Stomach (tissue), 9 donors: Measurements from ENCODE around the gene PCDHA6. TPM values are rescaled to one million over a fixed set of nuclear protein-coding genes. Genes with fewer than 3 reads are reported as not detected.
"Not testable (repeated sequence)": the region's sequence is repeated elsewhere in the genome, so short reads cannot be mapped to it uniquely, and the experiment has no call there.

Experiments
- DNase-seq, 2 donors: peaks; one replicate each; pipeline versions ENCODE4 v3.0.0 to v3.0.0-alpha.2; 2013 to 2019
- H3K27ac ChIP-seq, 5 donors: fragments of 200-600 bp in 4 of 5; sonication (generic) in 4 of 5; one replicate each; pipeline ENCODE4 v1.5.1; 2013 to 2019; ENCODE audit warnings: mild to moderate bottlenecking in 1 of 5, moderate library complexity in 1 of 5
- H3K27me3 ChIP-seq, 3 donors: fragments of 200-600 bp; sonication (generic); one replicate each; pipeline ENCODE4 v1.5.1; 2017 to 2019; ENCODE audit warnings: mixed run types in 1 of 3
- H3K36me3 ChIP-seq, 4 donors: fragments of 200-600 bp; sonication (generic); 1 replicate in 3 of 4; 2 replicates in 1 of 4; pipeline ENCODE4 v1.5.1; 2016 to 2019
- H3K4me1 ChIP-seq, 4 donors: fragments of 200-600 bp; sonication (generic); one replicate each; pipeline ENCODE4 v1.5.1; 2016 to 2019
- H3K4me3 ChIP-seq, 4 donors: fragments of 200-600 bp; sonication (generic) in 3 of 4; one replicate each; pipeline ENCODE4 v1.5.1; 2016 to 2019; ENCODE audit warnings: mild to moderate bottlenecking in 1 of 4
- H3K9me3 ChIP-seq, 4 donors: fragments of 200-600 bp; sonication (generic); one replicate each; pipeline ENCODE4 v1.5.1; 2016 to 2019
- EP300 ChIP-seq: sonication (generic); formaldehyde crosslinking; IDR thresholded peaks from one replicate; pipeline ENCODE4 v1.6.1; 2017; ENCODE audit warnings: antibody characterized with exemption
- POLR2A ChIP-seq, 4 donors: fragments of 450-650 bp; IDR thresholded peaks; one replicate each; pipeline ENCODE4 v1.6.1; 2016; ENCODE audit warnings: antibody characterized with exemption in 4 of 4, control low read depth in 2 of 4, mild to moderate bottlenecking in 1 of 4, moderate library complexity in 1 of 4
- POLR2AphosphoS5 ChIP-seq, 3 donors: sonication (generic); formaldehyde crosslinking; IDR thresholded peaks; one replicate each; pipeline ENCODE4 v1.6.1; 2016; ENCODE audit warnings: antibody characterized with exemption in 3 of 3
- WGBS, 5 donors: extraction: QIAGEN DNeasy Blood & Tissue Kit in 3 of 5; methylation state at CpG; one replicate each; pipeline versions ENCODE4 v1.1.5 to v1.1.7; 2013 to 2018; 5-methylcytosine and 5-hydroxymethylcytosine counted together
- intact Hi-C: fragments of 100-400 bp; cut with DNase I; formaldehyde crosslinking; loops from one replicate; pipeline ENCODE4 v1.15.1; 2023; ENCODE audit warnings: low total_unique reads
- polyA plus RNA-seq, 3 donors: library from polyadenylated mRNA; stranded (reverse); fragments of 200-250 nt; gene quantifications; one replicate each; pipeline ENCODE4 v1.2.3, GENCODE V29; 2013
- total RNA-seq, 5 donors: library from RNA; depleted of rRNA; stranded (reverse); fragments of >200 nt; gene quantifications; one replicate each; pipeline versions ENCODE4 v1.1.0 to v1.2.3, GENCODE V29; 2014 to 2016
- TF ChIP-seq, protein P1 (sequence below), 7 experiments: fragments of 450-650 bp in 4 of 7; fragments of 200-600 bp in 3 of 7; sonication (generic) in 3 of 7; IDR thresholded peaks; one replicate each; pipeline ENCODE4 v1.5.1; 2016 to 2019; ENCODE audit warnings: antibody characterized with exemption in 7 of 7, control low read depth in 2 of 7, mild to moderate bottlenecking in 1 of 7
- donor health status: healthy with polysubstance abuse.
- donor health status: Bipolar disorder and iron deficiency.
- donor health status: healthy.

Gene PCDHA6
- total and polyA plus RNA-seq, 8 donors = 0.06 to 1.2 (median 0.18) TPM; not detected in 3

DNA sequence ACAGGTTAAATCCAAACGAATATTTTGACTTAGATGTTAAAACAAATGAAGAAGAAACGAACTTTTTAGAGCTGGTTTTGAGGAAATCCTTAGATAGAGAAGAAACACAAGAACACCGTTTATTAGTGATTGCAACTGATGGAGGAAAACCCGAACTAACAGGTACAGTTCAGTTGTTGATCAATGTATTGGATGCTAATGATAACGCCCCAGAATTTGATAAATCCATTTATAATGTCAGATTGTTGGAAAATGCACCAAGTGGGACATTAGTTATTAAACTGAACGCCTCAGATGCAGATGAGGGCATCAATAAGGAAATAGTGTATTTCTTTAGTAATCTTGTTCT, 5.5 kb upstream of the PCDHA6 start:
- no peak for DNase-seq
- Histone ChIP-seq H3K36me3 (no peaks in the 10 kb centered on the region), H3K4me1 (no peaks in the 10 kb centered on the region), H3K27me3 (peaks cover 0 to 36% (median 0%) of the 10 kb centered on the region in 3 donors), H3K9me3 (peaks cover 0 to 53% (median 45%) of the 10 kb centered on the region in 4 donors), H3K27ac (no peak overlapping the region), H3K4me3 (no peak overlapping the region)
- intact Hi-C loops = no loop called here
- 24 to 29% (median 25%) methylated on average over 6 of the region's 6 CpGs for WGBS, 5 donors
- no peak for TF ChIP-seq POLR2A (IDR thresholded peaks at IDR 0.05)
- TF ChIP-seq EP300 = no peak
- no peak for TF ChIP-seq POLR2AphosphoS5 (IDR thresholded peaks at IDR 0.05)
- TF ChIP-seq, protein P1, sequence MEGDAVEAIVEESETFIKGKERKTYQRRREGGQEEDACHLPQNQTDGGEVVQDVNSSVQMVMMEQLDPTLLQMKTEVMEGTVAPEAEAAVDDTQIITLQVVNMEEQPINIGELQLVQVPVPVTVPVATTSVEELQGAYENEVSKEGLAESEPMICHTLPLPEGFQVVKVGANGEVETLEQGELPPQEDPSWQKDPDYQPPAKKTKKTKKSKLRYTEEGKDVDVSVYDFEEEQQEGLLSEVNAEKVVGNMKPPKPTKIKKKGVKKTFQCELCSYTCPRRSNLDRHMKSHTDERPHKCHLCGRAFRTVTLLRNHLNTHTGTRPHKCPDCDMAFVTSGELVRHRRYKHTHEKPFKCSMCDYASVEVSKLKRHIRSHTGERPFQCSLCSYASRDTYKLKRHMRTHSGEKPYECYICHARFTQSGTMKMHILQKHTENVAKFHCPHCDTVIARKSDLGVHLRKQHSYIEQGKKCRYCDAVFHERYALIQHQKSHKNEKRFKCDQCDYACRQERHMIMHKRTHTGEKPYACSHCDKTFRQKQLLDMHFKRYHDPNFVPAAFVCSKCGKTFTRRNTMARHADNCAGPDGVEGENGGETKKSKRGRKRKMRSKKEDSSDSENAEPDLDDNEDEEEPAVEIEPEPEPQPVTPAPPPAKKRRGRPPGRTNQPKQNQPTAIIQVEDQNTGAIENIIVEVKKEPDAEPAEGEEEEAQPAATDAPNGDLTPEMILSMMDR (IDR thresholded peaks at IDR 0.05) = no peak

DNA sequence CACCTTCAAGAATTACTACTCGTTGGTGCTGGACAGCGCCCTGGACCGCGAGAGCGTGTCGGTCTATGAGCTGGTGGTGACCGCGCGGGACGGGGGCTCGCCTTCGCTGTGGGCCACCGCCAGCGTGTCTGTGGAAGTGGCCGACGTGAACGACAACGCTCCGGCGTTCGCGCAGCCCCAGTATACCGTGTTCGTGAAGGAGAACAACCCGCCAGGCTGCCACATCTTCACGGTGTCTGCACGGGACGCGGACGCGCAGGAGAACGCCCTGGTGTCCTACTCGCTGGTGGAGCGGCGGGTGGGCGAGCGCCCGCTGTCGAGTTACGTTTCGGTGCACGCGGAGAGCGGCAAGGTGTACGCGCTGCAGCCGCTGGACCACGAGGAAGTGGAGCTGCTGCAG, 4.8 kb upstream of the PCDHA6 start:
- not testable (repeated sequence) for DNase-seq

DNA sequence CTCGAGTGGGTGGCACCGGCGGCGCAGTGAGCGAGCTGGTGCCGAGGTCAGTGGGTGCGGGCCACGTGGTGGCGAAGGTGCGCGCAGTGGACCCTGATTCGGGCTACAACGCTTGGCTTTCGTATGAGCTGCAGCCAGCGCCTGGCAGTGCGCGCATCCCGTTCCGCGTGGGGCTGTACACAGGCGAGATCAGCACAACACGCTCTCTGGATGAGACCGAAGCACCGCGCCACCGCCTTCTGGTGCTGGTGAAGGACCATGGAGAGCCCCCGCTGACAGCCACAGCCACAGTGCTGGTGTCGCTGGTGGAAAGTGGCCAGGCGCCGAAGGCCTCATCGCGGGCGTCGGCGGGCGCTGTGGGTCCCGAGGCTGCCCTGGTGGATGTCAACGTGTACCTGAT, 4.3 kb upstream of the PCDHA6 start:
- no peak for DNase-seq
- TF ChIP-seq EP300 (no peak), POLR2A (IDR thresholded peaks at IDR 0.05) (no peak), POLR2AphosphoS5 (IDR thresholded peaks at IDR 0.05) (no peak)
- Histone ChIP-seq H3K36me3 (no peaks in the 10 kb centered on the region), H3K27ac (no peak overlapping the region), H3K4me3 (no peak overlapping the region), H3K4me1 (no peaks in the 10 kb centered on the region), H3K27me3 (peaks cover 0 to 48% (median 6%) of the 10 kb centered on the region in 3 donors), H3K9me3 (peaks cover 6 to 59% (median 53%) of the 10 kb centered on the region in 4 donors)
- WGBS, 5 donors = 55 to 67% (median 61%) methylated on average over 33 to 38 of the region's 38 CpGs; no CpG with 5 or more reads in 1 of the 5 donors
- intact Hi-C loops = no loop called here

More for the DNA sequence above, 4.8 kb upstream of the PCDHA6 start:
- H3K36me3 ChIP-seq, H3K27ac ChIP-seq, H3K4me1 ChIP-seq, intact Hi-C loops, H3K4me3 ChIP-seq: not testable (repeated sequence)
- Histone ChIP-seq H3K27me3 (peaks cover 0 to 43% (median 6%) of the 10 kb centered on the region in 3 donors), H3K9me3 (peaks cover 2 to 56% (median 52%) of the 10 kb centered on the region in 4 donors)
- 51 to 79% (median 60%) methylated on average over 16 to 48 of the region's 48 CpGs for WGBS, 5 donors

DNA sequence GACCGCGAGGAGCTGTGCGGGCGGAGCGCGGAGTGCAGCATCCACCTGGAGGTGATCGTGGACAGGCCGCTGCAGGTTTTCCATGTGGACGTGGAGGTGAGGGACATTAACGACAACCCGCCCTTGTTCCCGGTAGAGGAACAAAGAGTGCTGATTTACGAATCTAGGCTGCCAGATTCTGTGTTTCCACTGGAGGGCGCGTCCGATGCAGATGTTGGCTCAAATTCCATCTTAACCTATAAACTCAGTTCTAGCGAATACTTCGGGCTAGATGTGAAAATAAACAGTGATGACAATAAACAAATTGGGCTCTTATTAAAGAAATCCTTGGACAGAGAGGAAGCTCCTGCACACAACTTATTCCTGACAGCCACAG, 590 bp downstream of the PCDHA6 start:
- no peaks in the 10 kb centered on the region for H3K4me1 ChIP-seq
- WGBS, 5 donors = 17 to 28% (median 20%) methylated on average over 18 of the region's 18 CpGs
- TF ChIP-seq EP300 = no peak
- TF ChIP-seq POLR2AphosphoS5 (IDR thresholded peaks at IDR 0.05) = no peak
- TF ChIP-seq, protein P1 (IDR thresholded peaks at IDR 0.05) = no peak
- TF ChIP-seq POLR2A (IDR thresholded peaks at IDR 0.05) = no peak
- peak overlapping the region in 1 of 4 donors; percentile 23 for H3K4me3 ChIP-seq
- peaks cover 14 to 62% (median 52%) of the 10 kb centered on the region in 4 donors for H3K9me3 ChIP-seq
- no peaks in the 10 kb centered on the region for H3K36me3 ChIP-seq
- intact Hi-C loops = no loop called here
- H3K27me3 ChIP-seq = peaks cover 0 to 64% (median 6%) of the 10 kb centered on the region in 3 donors
- DNase-seq = no peak
- H3K27ac ChIP-seq = no peak overlapping the region

GRCh38 chr5:140829511-140830501, 2.0 kb downstream of the PCDHA6 start:
- peaks cover 0 to 70% (median 10%) of the 10 kb centered on the region in 3 donors for H3K27me3 ChIP-seq
- intact Hi-C loops = not testable (repeated sequence)

More at GRCh38 chr5:140829511-140830501, 2.0 kb downstream of the PCDHA6 start:
- H3K9me3 ChIP-seq = peaks cover 20 to 65% (median 54%) of the 10 kb centered on the region in 4 donors
- 42 to 51% (median 49%) methylated on average over 31 to 106 of the region's 106 CpGs for WGBS, 5 donors
- H3K36me3 ChIP-seq, H3K4me1 ChIP-seq, H3K4me3 ChIP-seq, DNase-seq, H3K27ac ChIP-seq: not testable (repeated sequence)
